C4-2B (cell line): ENCODE measurements around the gene MAG.

ENCODE experiments used
- H3K27ac ChIP-seq: fragments of 450-650 bp; 2 replicates; pipeline ENCODE4 v1.5.1; 2017
- CTCF ChIP-seq: fragments of 450-650 bp; conservative IDR thresholded peaks from 2 replicates; pipeline ENCODE4 v1.5.1; 2017; ENCODE audit warnings: mild to moderate bottlenecking
- ZFX ChIP-seq: fragments of 450-650 bp; IDR thresholded peaks from 2 replicates; pipeline ENCODE4 v1.6.1; 2017

Gene MAG

GRCh38 chr19:35346193-35347052, 54.5 kb downstream of the MAG start:
- TF ChIP-seq CTCF (no peak), ZFX (no peak)
- H3K27ac ChIP-seq, result no peak overlapping the region

GRCh38 chr19:35347171-35347929, 55.4 kb downstream of the MAG start, which contains the start of gene FFAR1:
Gene FFAR1, plus strand, starts transcription at chr19:35347902. Its CDS starts 3,650 bp downstream, at chr19:35351552.
- TF ChIP-seq ZFX, result no peak
- H3K27ac ChIP-seq, result no peak within 1 kb of the TSS

GRCh38 chr19:35347930-35348298, 56.0 kb downstream of the MAG start:
- TF ChIP-seq CTCF (no peak), ZFX (no peak)
- H3K27ac ChIP-seq, result no peak overlapping the region

- no peak overlapping the region for H3K27ac ChIP-seq
Measured at GRCh38 chr19:35348911-35349611, 57.1 kb downstream of the MAG start.

GRCh38 chr19:35349614-35350521, 57.9 kb downstream of the MAG start:
- TF ChIP-seq CTCF, result no peak
- TF ChIP-seq ZFX, result no peak
- no peak overlapping the region for H3K27ac ChIP-seq

More at GRCh38 chr19:35348911-35349611, 57.1 kb downstream of the MAG start:
- TF ChIP-seq CTCF, result no peak
- no peak for TF ChIP-seq ZFX

- TF ChIP-seq CTCF (no peak), ZFX (no peak)
- H3K27ac ChIP-seq, result no peak overlapping the region
Measured at GRCh38 chr19:35350591-35350990, 58.6 kb downstream of the MAG start.
